ENCODE measurements around the gene RPH3AL. TPM values are rescaled to one million over a fixed set of nuclear protein-coding genes. Genes with fewer than 3 reads are reported as not detected.

The RPH3AL gene
- total RNA-seq, 2 experiments from 2014 or later, result 2.4 to 2.8 TPM

DNA sequence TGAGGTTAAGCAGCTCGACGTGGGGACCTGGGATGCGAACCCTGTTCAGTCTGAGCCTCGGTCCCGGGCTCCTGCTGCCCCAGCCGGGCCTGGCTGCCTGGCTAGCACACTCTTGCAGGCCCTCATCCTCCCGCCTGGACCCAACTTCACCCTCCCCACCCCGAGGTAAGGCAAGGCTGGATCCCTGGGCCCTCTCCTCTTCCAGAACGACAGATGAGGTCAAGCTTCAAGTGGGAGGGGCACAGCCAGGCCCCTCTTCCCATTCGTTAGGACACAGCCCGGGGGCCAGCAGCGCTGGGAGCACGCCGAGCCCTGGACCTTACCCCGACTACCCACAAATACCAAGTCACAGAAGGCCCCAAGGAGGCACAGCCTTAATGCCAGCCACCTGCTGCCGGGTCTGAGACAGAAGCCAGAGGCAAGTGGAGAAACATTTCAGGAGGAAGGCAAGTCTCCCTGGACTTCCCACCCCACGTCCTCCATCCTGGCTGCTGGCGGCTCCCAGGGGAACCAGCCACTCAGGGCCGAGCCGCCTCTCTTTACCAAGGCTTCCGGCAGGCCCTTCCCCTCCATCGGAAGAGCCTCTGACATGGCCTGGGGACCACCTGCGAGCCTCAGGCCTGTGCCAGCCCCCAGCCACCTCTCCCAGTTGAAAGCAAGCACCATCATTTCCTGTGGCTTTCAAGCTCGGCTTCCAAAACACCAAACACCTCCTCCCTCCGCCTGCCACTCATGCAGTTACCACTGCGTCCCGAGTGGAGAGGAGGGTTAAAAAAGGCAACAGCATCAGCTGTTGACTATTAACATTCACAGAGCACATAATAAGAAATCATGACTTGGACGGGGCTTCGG lies 59.9 kb downstream of the RPH3AL start:
- H3K27me3 Mint-ChIP-seq, result no peaks in the 10 kb centered on the region
- POLR2A ChIA-PET, result no interaction called here
- Histone ChIP-seq H3K4me3 (ENCODE audit: low read length) (no peak overlapping the region), H3K27ac (ENCODE audit: low read depth in 1 of 2, low read length in 2 of 2) (no peak overlapping the region), H3K9me3 (ENCODE audit: control insufficient read depth in 1 of 2, insufficient read depth in 1 of 2, low read length in 2 of 2) (no peaks in the 10 kb centered on the region), H3K36me3 (ENCODE audit: insufficient read depth, low read length) (no peaks in the 10 kb centered on the region), H3K4me1 (ENCODE audit: insufficient read depth, low read length) (peaks cover 11% of the 10 kb centered on the region), H3K27me3 (ENCODE audit: control insufficient read depth in 1 of 2, insufficient read depth in 2 of 2, low read length in 2 of 2) (no peaks in the 10 kb centered on the region)
- intact Hi-C loops (cut with DNase I, micrococcal nuclease), result no loop called here
- no peaks in the 10 kb centered on the region for H3K4me1 Mint-ChIP-seq (ENCODE audit: low read depth)
- no peak overlapping the region for H3K27ac Mint-ChIP-seq
- no peaks in the 10 kb centered on the region for H3K36me3 Mint-ChIP-seq (ENCODE audit: low read depth)
- no peaks in the 10 kb centered on the region for H3K9me3 Mint-ChIP-seq
- DNase-seq (peak in 3 of 14 experiments; percentile 8 to 17 (median 10)), ATAC-seq (ENCODE audit: poor library complexity) (no peak)
- H3K4me3 Mint-ChIP-seq, result no peak overlapping the region
- TF ChIP-seq, protein P1, sequence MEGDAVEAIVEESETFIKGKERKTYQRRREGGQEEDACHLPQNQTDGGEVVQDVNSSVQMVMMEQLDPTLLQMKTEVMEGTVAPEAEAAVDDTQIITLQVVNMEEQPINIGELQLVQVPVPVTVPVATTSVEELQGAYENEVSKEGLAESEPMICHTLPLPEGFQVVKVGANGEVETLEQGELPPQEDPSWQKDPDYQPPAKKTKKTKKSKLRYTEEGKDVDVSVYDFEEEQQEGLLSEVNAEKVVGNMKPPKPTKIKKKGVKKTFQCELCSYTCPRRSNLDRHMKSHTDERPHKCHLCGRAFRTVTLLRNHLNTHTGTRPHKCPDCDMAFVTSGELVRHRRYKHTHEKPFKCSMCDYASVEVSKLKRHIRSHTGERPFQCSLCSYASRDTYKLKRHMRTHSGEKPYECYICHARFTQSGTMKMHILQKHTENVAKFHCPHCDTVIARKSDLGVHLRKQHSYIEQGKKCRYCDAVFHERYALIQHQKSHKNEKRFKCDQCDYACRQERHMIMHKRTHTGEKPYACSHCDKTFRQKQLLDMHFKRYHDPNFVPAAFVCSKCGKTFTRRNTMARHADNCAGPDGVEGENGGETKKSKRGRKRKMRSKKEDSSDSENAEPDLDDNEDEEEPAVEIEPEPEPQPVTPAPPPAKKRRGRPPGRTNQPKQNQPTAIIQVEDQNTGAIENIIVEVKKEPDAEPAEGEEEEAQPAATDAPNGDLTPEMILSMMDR (IDR thresholded peaks at IDR 0.05), result no peak
- CTCF ChIA-PET, result no interaction called here

DNA sequence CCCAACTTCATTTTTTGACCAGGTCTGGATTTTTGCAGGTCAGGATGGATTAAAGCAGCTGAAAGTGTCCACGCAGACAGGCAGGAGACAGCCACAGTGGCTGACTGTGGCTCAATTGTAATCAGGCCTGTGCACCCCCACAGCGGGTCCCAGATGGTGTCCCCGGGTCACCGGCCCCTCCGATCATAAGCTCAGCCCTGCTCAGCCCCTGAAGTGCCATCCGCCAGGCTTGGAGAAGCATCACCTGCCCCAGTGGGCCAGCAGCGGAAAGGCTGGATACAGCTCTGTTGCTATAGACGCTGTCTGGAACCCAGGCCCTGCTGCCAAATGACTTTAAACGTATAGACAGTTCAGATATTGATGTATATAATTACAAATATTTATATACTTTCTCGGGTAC lies 60.6 kb downstream of the RPH3AL start:
- CTCF ChIA-PET, result no interaction called here
- DNase-seq (no peak), ATAC-seq (ENCODE audit: poor library complexity) (no peak)
- no peaks in the 10 kb centered on the region for H3K9me3 ChIP-seq (ENCODE audit: control insufficient read depth in 1 of 2, insufficient read depth in 1 of 2, low read length in 2 of 2)
- Mint-ChIP-seq H3K4me1 (ENCODE audit: low read depth) (no peaks in the 10 kb centered on the region), H3K36me3 (ENCODE audit: low read depth) (no peaks in the 10 kb centered on the region), H3K4me3 (no peak overlapping the region), H3K9me3 (no peaks in the 10 kb centered on the region), H3K27ac (no peak overlapping the region), H3K27me3 (no peaks in the 10 kb centered on the region)
- H3K27ac ChIP-seq (ENCODE audit: low read depth in 1 of 2, low read length in 2 of 2), result no peak overlapping the region
- intact Hi-C loops (cut with DNase I, micrococcal nuclease), result no loop called here
- H3K4me1 ChIP-seq (ENCODE audit: insufficient read depth, low read length), result peaks cover 11% of the 10 kb centered on the region
- no peaks in the 10 kb centered on the region for H3K27me3 ChIP-seq (ENCODE audit: control insufficient read depth in 1 of 2, insufficient read depth in 2 of 2, low read length in 2 of 2)
- TF ChIP-seq, protein P1 (IDR thresholded peaks at IDR 0.05), result no peak
- H3K36me3 ChIP-seq (ENCODE audit: insufficient read depth, low read length), result no peaks in the 10 kb centered on the region
- no peak overlapping the region for H3K4me3 ChIP-seq (ENCODE audit: low read length)
- POLR2A ChIA-PET, result no interaction called here

DNA sequence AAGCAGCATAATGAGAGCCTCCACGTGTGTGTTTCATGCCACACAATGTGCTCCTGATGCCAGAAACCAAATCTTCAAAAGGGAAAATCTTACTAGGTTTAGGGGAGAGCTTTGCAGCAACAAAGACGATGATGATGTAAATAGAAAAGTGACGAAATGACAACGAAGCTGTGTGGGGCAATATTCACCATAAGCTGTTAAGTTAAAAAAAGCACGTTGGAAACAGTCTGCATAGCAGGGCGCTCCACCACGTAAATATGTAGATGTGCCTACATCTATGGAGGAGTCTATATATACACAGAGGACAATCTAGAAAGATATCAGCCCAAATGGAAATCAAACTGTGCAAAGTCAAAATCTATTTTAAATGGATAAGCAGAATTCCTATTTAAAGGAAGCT lies 61.0 kb downstream of the RPH3AL start:
- Histone ChIP-seq H3K4me1 (ENCODE audit: insufficient read depth, low read length) (peaks cover 11% of the 10 kb centered on the region), H3K9me3 (ENCODE audit: control insufficient read depth in 1 of 2, insufficient read depth in 1 of 2, low read length in 2 of 2) (no peaks in the 10 kb centered on the region), H3K36me3 (ENCODE audit: insufficient read depth, low read length) (no peaks in the 10 kb centered on the region), H3K4me3 (ENCODE audit: low read length) (no peak overlapping the region), H3K27me3 (ENCODE audit: control insufficient read depth in 1 of 2, insufficient read depth in 2 of 2, low read length in 2 of 2) (no peaks in the 10 kb centered on the region), H3K27ac (ENCODE audit: low read depth in 1 of 2, low read length in 2 of 2) (no peak overlapping the region)
- no peaks in the 10 kb centered on the region for H3K4me1 Mint-ChIP-seq (ENCODE audit: low read depth)
- no peak for ATAC-seq (ENCODE audit: poor library complexity)
- no peak overlapping the region for H3K4me3 Mint-ChIP-seq
- no peaks in the 10 kb centered on the region for H3K36me3 Mint-ChIP-seq (ENCODE audit: low read depth)
- TF ChIP-seq, protein P1 (IDR thresholded peaks at IDR 0.05), result no peak
- DNase-seq, result no peak
- H3K27me3 Mint-ChIP-seq, result no peaks in the 10 kb centered on the region
- POLR2A ChIA-PET, result no interaction called here
- intact Hi-C loops (cut with DNase I, micrococcal nuclease), result no loop called here
- H3K9me3 Mint-ChIP-seq, result no peaks in the 10 kb centered on the region
- no peak overlapping the region for H3K27ac Mint-ChIP-seq
- CTCF ChIA-PET, result no interaction called here
